B cell (primary cell): ENCODE results near the gene UQCC5. TPM values are rescaled to one million over a fixed set of nuclear protein-coding genes. Genes with fewer than 3 reads are reported as not detected.

Source experiments
- ATAC-seq: fragments of 200-7000 bp; cut with Tn5 transposase; one replicate; pipeline ENCODE4 v1.10.0; 2021; ENCODE audit warnings: low read depth, mild to moderate bottlenecking, moderate number of reproducible peaks, moderate library complexity
- CTCF ChIA-PET: fragments of 350-600 bp; sonication (Branson Sonifier 250); formaldehyde crosslinking; loops from one replicate; lab custom pipeline; 2021; ENCODE audit warnings: antibody characterized with exemption, inconsistent platforms; lab: Charles Lee
- POLR2A ChIA-PET: fragments of 350-600 bp; sonication (Branson Sonifier 250); formaldehyde crosslinking; loops from one replicate; lab custom pipeline; 2021; ENCODE audit warnings: antibody characterized with exemption; lab: Charles Lee
- DNase-seq: peaks from one replicate; pipeline ENCODE4 v3.0.0; 2013
- H2AFZ ChIP-seq: 2 replicates; pipeline ENCODE4 v1.6.1; 2012; ENCODE audit warnings: mild to moderate bottlenecking, low read depth, low read length; ENCODE audit not compliant: insufficient read depth, poor library complexity, severe bottlenecking
- H3K27ac ChIP-seq, 2 donors: 1 replicate in 1 of 2; 2 replicates in 1 of 2; pipeline ENCODE4 v1.5.1; 2012 to 2013; ENCODE audit warnings: low read length in 2 of 2, mild to moderate bottlenecking in 2 of 2, moderate library complexity in 1 of 2
- H3K27me3 ChIP-seq, 4 experiments: fragments of 200-600 bp in 1 of 4; sonication (generic) in 1 of 4; replicated peaks in 1 of 4; 1 replicate in 2 of 4; 2 replicates in 2 of 4; pipeline versions ENCODE4 v1.6.1 to v1.7.0; 2013 to 2016; ENCODE audit warnings: low read length in 3 of 4, mild to moderate bottlenecking in 2 of 4, mixed read lengths in 1 of 4, moderate library complexity in 1 of 4; ENCODE audit not compliant: insufficient read depth in 4 of 4, control insufficient read depth in 3 of 4; ENCODE audit errors: control extremely low read depth in 1 of 4
- H3K36me3 ChIP-seq, 2 experiments: replicated peaks in 1 of 2; 1 replicate in 1 of 2; 2 replicates in 1 of 2; pipeline versions ENCODE4 v1.6.1 to v1.7.1; 2013; ENCODE audit warnings: low read length in 1 of 2; ENCODE audit not compliant: insufficient read depth in 2 of 2, control insufficient read depth in 1 of 2; ENCODE audit errors: control extremely low read depth in 1 of 2, extremely low read depth in 1 of 2
- H3K4me1 ChIP-seq, 2 donors: fragments of 200-600 bp in 1 of 2; sonication (generic) in 1 of 2; 1 replicate in 1 of 2; 2 replicates in 1 of 2; pipeline versions ENCODE4 v1.5.1 to v1.6.1; 2013 to 2017; ENCODE audit warnings: low read length in 2 of 2; ENCODE audit not compliant: control insufficient read depth in 2 of 2, insufficient read depth in 2 of 2
- H3K4me2 ChIP-seq: replicated peaks from 2 replicates; pipeline ENCODE3; 2012; ENCODE audit warnings: mild to moderate bottlenecking, low read depth, low read length; ENCODE audit not compliant: poor library complexity, severe bottlenecking
- H3K4me3 ChIP-seq, 5 experiments: fragments of 200-600 bp in 1 of 5; sonication (generic) in 1 of 5; 1 replicate in 3 of 5; 2 replicates in 2 of 5; pipeline versions ENCODE4 v1.5.1 to v1.7.0; 2011 to 2016; ENCODE audit warnings: low read length in 4 of 5, mild to moderate bottlenecking in 4 of 5, low read depth in 2 of 5, control low read depth in 1 of 5, moderate library complexity in 1 of 5; ENCODE audit not compliant: insufficient read depth in 1 of 5; ENCODE audit errors: control extremely low read depth in 1 of 5, extremely low read depth in 1 of 5
- H3K79me2 ChIP-seq: fragments of 200-600 bp; sonication (generic); one replicate; pipeline ENCODE4 v1.6.0; 2016; ENCODE audit warnings: low read length; ENCODE audit not compliant: control insufficient read depth, insufficient read depth
- H3K9ac ChIP-seq: fragments of 200-600 bp; sonication (generic); 2 replicates; pipeline ENCODE4 v1.6.1; 2017; ENCODE audit warnings: mild to moderate bottlenecking, low read length, moderate library complexity
- H3K9me3 ChIP-seq, 3 donors: one replicate each; pipeline versions ENCODE4 v1.6.1 to v1.7.1; 2013; ENCODE audit warnings: low read length in 2 of 3; ENCODE audit not compliant: control insufficient read depth in 2 of 3, insufficient read depth in 1 of 3; ENCODE audit errors: control extremely low read depth in 1 of 3
- H4K20me1 ChIP-seq: 2 replicates; pipeline ENCODE4 v1.6.0; 2012; ENCODE audit warnings: mild to moderate bottlenecking, low read length; ENCODE audit not compliant: insufficient read depth, control insufficient read depth, poor library complexity, severe bottlenecking
- H3K27ac Mint-ChIP-seq: one replicate; pipeline ENCODE4 v1.8.0; 2021; ENCODE audit warnings: mixed read lengths
- H3K27me3 Mint-ChIP-seq: one replicate; pipeline ENCODE4 v1.8.0; 2021; ENCODE audit warnings: mixed read lengths
- H3K4me1 Mint-ChIP-seq: one replicate; pipeline ENCODE4 v1.8.0; 2021; ENCODE audit warnings: mixed read lengths
- H3K4me3 Mint-ChIP-seq: one replicate; pipeline ENCODE4 v1.8.0; 2021; ENCODE audit warnings: mixed read lengths
- H3K9me3 Mint-ChIP-seq: one replicate; pipeline ENCODE4 v1.8.0; 2022; ENCODE audit warnings: mixed read lengths; ENCODE audit not compliant: insufficient read depth
- CTCF ChIP-seq: fragments of 200-600 bp; IDR thresholded peaks from one replicate; pipeline ENCODE4 v1.8.0; 2022; ENCODE audit warnings: antibody characterized with exemption, mild to moderate bottlenecking
- EZH2 ChIP-seq: IDR thresholded peaks from 2 replicates; pipeline ENCODE4 v1.6.1; 2012; ENCODE audit warnings: borderline replicate concordance, low read depth, mild to moderate bottlenecking, moderate library complexity, low read length; ENCODE audit not compliant: insufficient read depth, poor library complexity, severe bottlenecking
- WGBS: methylation state at CpG from one replicate; pipeline ENCODE4 v1.1.5; 2013; ENCODE audit warnings: missing lambda C conversion rate; ENCODE audit not compliant: insufficient coverage; 5-methylcytosine and 5-hydroxymethylcytosine counted together
- intact Hi-C: fragments of 100-400 bp; cut with micrococcal nuclease; formaldehyde crosslinking; loops from one replicate; pipeline ENCODE4 v1.10.0; 2022
- polyA plus RNA-seq: library from polyadenylated mRNA; depleted of rRNA; stranded (reverse); fragments of >200 nt; gene quantifications from 2 replicates; pipeline ENCODE4 v1.2.3, GENCODE V29; 2012
- total RNA-seq, 2 donors: library from RNA; stranded (reverse); fragments of 120-200 nt in 1 of 2; gene quantifications; 1 replicate in 1 of 2; 2 replicates in 1 of 2; pipeline versions ENCODE4 v1.2.3 to v1.2.4, GENCODE V29; 2013 to 2022

UQCC5 gene
- total and polyA plus RNA-seq, 2 donors (not counting 1 experiment from before 2014, with no cell fraction given), result 1.1 to 10.3 TPM

GRCh38 chr3:52487788-52488691, 48.4 kb upstream of the UQCC5 start:
- no peaks in the 10 kb centered on the region for H3K27me3 ChIP-seq
- 98% methylated on average over 57 of the region's 59 CpGs for WGBS
- no peak overlapping the region for H3K4me3 ChIP-seq
- H3K27ac ChIP-seq, result no peak overlapping the region
- Mint-ChIP-seq H3K27me3 (no peaks in the 10 kb centered on the region), H3K4me1 (no peaks in the 10 kb centered on the region), H3K9me3 (no peaks in the 10 kb centered on the region), H3K27ac (no peak overlapping the region), H3K4me3 (no peak overlapping the region)
- no peak for TF ChIP-seq EZH2
- TF ChIP-seq CTCF, result no peak
- no peaks in the 10 kb centered on the region for H3K9me3 ChIP-seq
- peaks cover 0 to 61% of the 10 kb centered on the region in 2 experiments for H3K36me3 ChIP-seq
- H3K4me1 ChIP-seq, result no peaks in the 10 kb centered on the region
- no peaks in the 10 kb centered on the region for H3K79me2 ChIP-seq
- H2AFZ ChIP-seq, result no peak overlapping the region
- CTCF ChIA-PET, result no interaction called here
- ATAC-seq (no peak), DNase-seq (no peak)
- POLR2A ChIA-PET, result no interaction called here
- intact Hi-C loops, result no loop called here
- H4K20me1 ChIP-seq, result no peaks in the 10 kb centered on the region
- no peak overlapping the region for H3K4me2 ChIP-seq
- no peak overlapping the region for H3K9ac ChIP-seq

GRCh38 chr3:52488746-52489145, 47.7 kb upstream of the UQCC5 start:
- 100% methylated on average over 3 of the region's 3 CpGs for WGBS
- no peak overlapping the region for H3K9ac ChIP-seq
- CTCF ChIA-PET, result no interaction called here
- no peaks in the 10 kb centered on the region for H3K27me3 Mint-ChIP-seq
- no peak overlapping the region for H2AFZ ChIP-seq
- no peak overlapping the region for H3K27ac ChIP-seq
- H4K20me1 ChIP-seq, result no peaks in the 10 kb centered on the region
- peaks cover 0 to 56% of the 10 kb centered on the region in 2 experiments for H3K36me3 ChIP-seq
- H3K9me3 Mint-ChIP-seq, result no peaks in the 10 kb centered on the region
- H3K9me3 ChIP-seq, result no peaks in the 10 kb centered on the region
- no peaks in the 10 kb centered on the region for H3K79me2 ChIP-seq
- H3K4me3 ChIP-seq, result no peak overlapping the region
- POLR2A ChIA-PET, result no interaction called here
- no peaks in the 10 kb centered on the region for H3K4me1 ChIP-seq
- H3K4me3 Mint-ChIP-seq, result no peak overlapping the region
- no peak overlapping the region for H3K4me2 ChIP-seq
- no peaks in the 10 kb centered on the region for H3K27me3 ChIP-seq
- no peak for DNase-seq
- H3K4me1 Mint-ChIP-seq, result no peaks in the 10 kb centered on the region
- no peak overlapping the region for H3K27ac Mint-ChIP-seq
- TF ChIP-seq CTCF, result no peak
- TF ChIP-seq EZH2, result no peak
- intact Hi-C loops, result no loop called here
- ATAC-seq, result no peak
